GM06990 (cell line): Measurements from ENCODE around the gene FBXL12.

Experiments
- DNase-seq: peaks from one replicate; pipeline ENCODE4 v3.0.0-alpha.2; 2011; ENCODE audit not compliant: insufficient read length; ENCODE audit errors: extremely low read depth
- H3K27me3 ChIP-seq: replicated peaks from 2 replicates; pipeline ENCODE4 v1.6.0; 2011; ENCODE audit warnings: low read length; ENCODE audit not compliant: control insufficient read depth, insufficient read depth
- H3K36me3 ChIP-seq: 2 replicates; pipeline ENCODE4 v1.5.1; 2011; ENCODE audit warnings: low read length; ENCODE audit not compliant: control insufficient read depth, insufficient read depth
- H3K4me3 ChIP-seq: replicated peaks from 2 replicates; pipeline ENCODE4 v1.5.1; 2011; ENCODE audit warnings: low read depth, mild to moderate bottlenecking, control low read depth, low read length
- TF ChIP-seq, protein P1 (sequence below): IDR thresholded peaks from 2 replicates; pipeline ENCODE4 v1.5.1; 2011; ENCODE audit warnings: low read length, control low read depth, mild to moderate bottlenecking, inconsistent platforms; ENCODE audit not compliant: insufficient read depth, poor library complexity, severe bottlenecking

Gene FBXL12, protein sequence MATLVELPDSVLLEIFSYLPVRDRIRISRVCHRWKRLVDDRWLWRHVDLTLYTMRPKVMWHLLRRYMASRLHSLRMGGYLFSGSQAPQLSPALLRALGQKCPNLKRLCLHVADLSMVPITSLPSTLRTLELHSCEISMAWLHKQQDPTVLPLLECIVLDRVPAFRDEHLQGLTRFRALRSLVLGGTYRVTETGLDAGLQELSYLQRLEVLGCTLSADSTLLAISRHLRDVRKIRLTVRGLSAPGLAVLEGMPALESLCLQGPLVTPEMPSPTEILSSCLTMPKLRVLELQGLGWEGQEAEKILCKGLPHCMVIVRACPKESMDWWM

DNA sequence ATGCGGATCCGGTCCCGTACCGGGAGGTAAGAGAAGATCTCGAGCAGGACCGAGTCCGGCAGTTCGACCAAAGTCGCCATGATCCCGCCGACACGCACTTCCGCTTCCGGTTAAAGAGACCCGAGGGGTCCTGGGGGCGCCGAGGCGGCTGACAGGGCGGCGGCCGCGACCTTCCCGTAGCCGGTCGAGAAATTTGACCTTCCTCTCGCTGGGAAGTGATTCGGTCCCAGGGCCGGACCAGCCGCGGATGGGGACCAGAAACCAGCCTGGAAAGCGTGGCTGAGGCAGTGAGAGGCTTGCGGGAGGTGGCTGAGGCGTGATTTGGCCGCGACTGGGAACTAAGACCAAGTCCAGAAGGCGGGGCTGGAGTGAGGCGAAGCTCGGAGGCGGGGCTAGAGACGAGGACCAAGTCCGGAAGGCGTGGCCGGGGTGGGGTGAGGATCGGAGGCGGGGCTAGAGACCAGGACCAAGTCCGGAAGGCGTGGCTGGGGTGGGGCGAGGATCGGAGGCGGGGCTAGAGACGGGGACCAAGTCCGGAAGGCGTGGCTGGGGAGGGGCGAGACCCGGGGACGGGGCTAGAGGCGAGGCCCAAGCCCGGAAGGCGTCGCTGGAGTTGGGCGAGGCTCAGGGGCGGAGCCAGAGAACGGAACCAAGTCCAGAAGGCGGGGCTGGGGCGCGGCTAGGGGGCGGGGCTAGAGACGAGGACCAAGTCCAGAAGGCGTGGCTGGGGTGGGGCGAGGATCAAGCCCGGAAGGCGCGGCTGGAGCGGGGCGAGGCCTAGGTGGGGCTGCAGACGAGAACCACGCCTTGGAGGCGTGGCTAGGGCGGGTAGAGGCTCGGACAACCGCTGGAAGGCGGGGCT lies at the start of gene FBXL12:
TSS of gene FBXL12 (minus strand) at position 346 of the 862 bp plus-strand sequence. CDS start at position 80, 266 bp downstream.
- peak; percentile 99 for DNase-seq
- Histone ChIP-seq H3K27me3 (no peaks in the 10 kb centered on the region), H3K36me3 (peaks cover 2% of the 10 kb centered on the region), H3K4me3 (peak within 1 kb of the TSS; percentile 94)
- TF ChIP-seq, protein P1, sequence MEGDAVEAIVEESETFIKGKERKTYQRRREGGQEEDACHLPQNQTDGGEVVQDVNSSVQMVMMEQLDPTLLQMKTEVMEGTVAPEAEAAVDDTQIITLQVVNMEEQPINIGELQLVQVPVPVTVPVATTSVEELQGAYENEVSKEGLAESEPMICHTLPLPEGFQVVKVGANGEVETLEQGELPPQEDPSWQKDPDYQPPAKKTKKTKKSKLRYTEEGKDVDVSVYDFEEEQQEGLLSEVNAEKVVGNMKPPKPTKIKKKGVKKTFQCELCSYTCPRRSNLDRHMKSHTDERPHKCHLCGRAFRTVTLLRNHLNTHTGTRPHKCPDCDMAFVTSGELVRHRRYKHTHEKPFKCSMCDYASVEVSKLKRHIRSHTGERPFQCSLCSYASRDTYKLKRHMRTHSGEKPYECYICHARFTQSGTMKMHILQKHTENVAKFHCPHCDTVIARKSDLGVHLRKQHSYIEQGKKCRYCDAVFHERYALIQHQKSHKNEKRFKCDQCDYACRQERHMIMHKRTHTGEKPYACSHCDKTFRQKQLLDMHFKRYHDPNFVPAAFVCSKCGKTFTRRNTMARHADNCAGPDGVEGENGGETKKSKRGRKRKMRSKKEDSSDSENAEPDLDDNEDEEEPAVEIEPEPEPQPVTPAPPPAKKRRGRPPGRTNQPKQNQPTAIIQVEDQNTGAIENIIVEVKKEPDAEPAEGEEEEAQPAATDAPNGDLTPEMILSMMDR: no peak

DNA sequence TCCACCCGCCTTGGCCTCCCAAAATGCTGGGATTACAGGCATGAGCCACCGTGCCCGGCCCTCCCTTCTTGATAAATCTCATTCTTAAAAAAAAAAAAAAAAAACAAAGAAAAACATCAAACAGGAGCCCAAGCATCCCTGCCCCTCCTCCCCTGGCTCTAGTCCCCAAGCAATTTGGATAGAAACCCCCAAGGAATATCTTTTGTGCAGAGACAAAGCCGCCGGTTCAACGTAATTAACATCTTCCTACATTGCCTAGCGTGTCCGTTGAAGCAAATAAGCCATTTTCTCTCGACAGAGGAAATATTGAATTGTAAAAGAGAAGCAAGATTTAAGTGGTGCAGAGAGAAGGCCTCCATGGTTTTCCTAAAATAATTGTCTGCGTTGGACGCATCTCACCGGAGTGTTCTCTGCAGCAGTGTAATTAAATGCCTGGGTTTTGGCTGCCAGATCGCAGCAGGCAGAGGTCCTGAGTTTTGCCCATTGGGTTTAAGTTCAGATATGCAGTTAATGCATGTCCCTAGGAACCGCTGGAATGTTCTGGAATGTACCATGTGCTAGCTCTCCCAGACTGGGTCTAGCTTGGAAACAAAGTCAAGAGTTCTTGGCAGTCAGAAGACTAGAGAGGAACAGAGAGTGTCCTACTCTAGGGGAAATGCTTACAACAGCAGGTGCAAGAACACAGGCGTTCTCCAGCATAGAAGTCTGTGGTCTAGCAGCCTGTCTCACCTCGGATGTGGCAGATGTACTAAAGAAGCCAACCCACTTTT lies 47.0 kb upstream of the FBXL12 start:
- no peak overlapping the region for H3K4me3 ChIP-seq
- TF ChIP-seq, protein P1: no peak
- H3K36me3 ChIP-seq: no peaks in the 10 kb centered on the region
- no peak for DNase-seq
- H3K27me3 ChIP-seq: no peaks in the 10 kb centered on the region

DNA sequence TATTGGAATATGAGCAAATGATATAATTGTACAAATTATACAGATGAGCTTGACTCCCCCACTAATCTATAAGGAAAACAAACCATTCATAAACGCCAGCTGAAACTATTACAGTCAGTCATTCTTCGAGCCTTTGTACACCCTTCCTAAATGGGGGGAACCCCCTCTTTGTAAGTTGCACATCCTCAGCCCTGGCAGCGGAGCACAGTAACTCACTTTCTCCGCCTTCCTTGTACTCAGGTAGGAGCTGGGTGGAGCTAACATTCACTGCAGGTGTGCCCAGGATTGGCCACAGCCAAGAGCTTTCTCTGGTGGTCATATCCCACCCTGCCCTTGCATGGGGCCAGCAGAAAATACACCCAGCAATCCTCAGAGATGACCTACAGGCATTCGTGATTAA lies 44.9 kb upstream of the FBXL12 start:
- Histone ChIP-seq H3K4me3 (no peak overlapping the region), H3K27me3 (no peaks in the 10 kb centered on the region)

DNA sequence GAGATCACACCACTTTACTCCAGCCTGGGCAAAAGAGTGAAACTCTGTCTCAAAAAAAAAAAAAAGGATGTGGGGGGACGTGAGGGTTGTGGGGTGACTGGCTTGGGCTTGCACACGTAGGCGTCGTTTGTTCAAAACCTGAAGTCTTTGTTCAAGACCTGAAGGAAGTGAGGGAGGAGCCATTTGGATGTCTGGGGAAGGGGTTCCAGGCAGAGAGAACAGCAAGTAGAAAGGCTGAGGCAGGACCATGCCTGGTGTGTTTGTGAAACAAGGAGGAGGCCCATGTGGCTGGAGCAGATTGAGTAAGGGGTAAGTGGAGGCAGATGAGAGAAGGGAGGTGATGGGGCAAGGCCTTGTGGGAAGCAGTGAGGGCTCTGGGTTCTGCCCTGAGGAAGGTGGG lies 44.1 kb upstream of the FBXL12 start:
- no peaks in the 10 kb centered on the region for H3K27me3 ChIP-seq
- DNase-seq: no peak
- TF ChIP-seq, protein P1: no peak
- no peak overlapping the region for H3K4me3 ChIP-seq
- no peaks in the 10 kb centered on the region for H3K36me3 ChIP-seq

More for the DNA sequence above, 44.9 kb upstream of the FBXL12 start:
- no peak for DNase-seq
- no peaks in the 10 kb centered on the region for H3K36me3 ChIP-seq
- TF ChIP-seq, protein P1: no peak

DNA sequence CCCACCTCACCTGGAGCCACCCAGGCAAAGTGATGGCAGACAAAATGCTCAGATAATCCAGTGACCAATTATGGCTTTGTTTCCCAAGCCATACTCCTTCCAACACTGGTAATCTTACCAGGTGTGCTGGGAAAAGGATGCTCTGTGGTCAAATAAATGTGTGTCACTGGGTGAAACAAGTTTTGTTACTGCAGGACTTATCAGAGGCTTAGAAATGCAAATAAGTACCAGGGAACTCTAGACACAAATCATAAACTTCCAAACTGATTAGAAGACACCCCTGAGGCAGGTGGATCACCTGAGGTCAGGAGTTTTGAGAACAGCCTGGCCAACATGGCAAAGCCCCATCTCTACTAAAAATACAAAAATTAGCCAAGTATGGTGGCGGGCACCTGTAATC lies 42.6 kb upstream of the FBXL12 start:
- TF ChIP-seq, protein P1: no peak
- no peak overlapping the region for H3K4me3 ChIP-seq
- H3K27me3 ChIP-seq: no peaks in the 10 kb centered on the region
- H3K36me3 ChIP-seq: no peaks in the 10 kb centered on the region
- DNase-seq: no peak
